AG09319 (cell line): ENCODE data around the gene BICD2.

Experiments used
- DNase-seq: peaks from one replicate; pipeline ENCODE4 v3.0.0-alpha.2; 2010; ENCODE audit warnings: low read depth; ENCODE audit errors: extremely low read depth
- TF ChIP-seq, protein P1 (sequence below): IDR thresholded peaks from 2 replicates; pipeline ENCODE4 v1.5.1; 2011; ENCODE audit warnings: low read depth, mild to moderate bottlenecking, inconsistent platforms, low read length, moderate library complexity

Gene BICD2

DNA sequence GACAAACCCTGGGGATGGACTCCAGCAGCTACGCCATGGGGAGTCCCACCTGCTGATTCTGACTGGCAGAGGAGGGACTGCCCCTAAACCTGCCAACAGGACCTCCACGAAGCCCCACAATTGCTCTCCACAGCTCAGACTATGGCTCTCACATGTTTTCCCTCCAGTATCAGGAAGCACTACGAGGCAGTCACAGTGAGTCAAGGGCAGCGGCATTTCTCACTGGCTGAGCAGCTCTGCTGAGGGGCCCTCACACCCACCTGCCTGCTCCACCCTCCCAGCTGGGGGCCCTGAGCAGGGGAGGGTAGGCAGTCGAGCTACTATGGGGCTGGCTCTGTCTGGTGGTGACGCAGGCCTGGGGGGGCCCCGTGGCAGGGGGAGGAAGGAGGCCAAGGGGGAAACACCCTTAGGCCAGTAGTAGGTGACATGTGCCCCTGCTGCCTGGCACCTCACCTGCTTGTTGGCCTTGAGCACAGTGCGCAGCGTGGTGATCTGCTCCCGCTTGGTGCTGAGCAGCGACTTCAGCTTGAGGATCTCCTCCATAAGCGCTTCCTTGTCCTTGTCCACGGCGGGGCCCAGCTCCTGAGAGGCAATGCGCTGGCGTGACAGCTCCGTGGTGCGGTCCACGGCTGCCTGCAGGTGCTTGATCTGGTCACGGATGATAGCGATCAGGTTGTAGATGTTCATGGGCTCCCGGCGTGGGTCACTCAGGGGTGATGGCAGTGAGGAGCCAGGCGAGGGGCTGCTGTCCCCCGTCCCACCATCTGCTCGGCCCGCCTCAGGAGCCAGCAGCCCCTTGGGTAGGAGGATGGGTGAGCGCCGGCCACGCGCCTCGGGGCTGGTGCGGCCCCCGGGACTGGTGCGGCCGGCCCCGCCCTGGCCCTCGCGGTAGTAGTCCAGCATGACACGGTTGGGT is 46.3 kb downstream of the BICD2 start:
- TF ChIP-seq, protein P1, sequence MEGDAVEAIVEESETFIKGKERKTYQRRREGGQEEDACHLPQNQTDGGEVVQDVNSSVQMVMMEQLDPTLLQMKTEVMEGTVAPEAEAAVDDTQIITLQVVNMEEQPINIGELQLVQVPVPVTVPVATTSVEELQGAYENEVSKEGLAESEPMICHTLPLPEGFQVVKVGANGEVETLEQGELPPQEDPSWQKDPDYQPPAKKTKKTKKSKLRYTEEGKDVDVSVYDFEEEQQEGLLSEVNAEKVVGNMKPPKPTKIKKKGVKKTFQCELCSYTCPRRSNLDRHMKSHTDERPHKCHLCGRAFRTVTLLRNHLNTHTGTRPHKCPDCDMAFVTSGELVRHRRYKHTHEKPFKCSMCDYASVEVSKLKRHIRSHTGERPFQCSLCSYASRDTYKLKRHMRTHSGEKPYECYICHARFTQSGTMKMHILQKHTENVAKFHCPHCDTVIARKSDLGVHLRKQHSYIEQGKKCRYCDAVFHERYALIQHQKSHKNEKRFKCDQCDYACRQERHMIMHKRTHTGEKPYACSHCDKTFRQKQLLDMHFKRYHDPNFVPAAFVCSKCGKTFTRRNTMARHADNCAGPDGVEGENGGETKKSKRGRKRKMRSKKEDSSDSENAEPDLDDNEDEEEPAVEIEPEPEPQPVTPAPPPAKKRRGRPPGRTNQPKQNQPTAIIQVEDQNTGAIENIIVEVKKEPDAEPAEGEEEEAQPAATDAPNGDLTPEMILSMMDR, result no peak
- no peak for DNase-seq

DNA sequence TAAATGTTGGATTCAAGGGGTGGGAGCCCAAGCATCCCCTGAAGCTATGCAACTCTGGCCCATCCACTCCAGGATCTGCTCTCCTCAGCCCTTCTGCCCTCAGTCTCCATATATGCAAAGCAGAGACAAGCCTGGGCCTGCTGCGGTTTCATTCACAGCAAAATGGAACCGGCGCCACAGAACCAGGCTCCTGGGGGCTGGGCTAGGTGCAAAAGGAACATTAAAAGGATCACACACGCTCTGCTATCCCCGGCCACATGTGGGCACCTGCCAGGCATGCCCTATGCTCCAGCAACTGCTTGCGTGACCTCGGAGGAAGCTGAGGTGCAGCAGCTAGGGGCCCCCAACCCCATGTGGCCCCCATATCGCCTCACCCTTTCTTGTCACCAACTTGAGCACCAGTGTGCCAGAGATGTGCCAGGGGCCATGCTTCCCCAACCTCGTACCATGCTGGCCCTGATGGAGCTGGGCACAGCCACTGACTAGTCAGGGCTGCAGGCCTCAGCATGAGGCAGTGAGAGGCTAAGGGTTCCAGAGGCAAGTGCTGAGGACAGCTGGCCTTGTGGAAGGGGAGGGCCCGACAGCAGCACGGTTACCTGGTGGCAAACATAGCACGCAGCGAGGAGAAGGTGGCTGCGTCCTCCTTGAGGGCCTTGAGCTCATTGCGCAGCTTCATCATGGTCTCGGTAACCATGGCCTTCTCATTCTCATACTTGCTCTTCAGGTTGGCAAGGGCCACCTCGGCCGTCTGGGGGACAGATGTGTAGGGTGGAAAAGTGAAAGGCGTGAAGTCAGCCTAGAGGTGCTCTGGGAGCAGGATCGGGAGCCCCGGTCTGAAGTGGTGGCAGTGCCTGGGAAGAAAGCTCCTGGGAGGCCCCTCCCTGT is 47.2 kb downstream of the BICD2 start:
- TF ChIP-seq, protein P1, result no peak
- DNase-seq, result no peak

DNA sequence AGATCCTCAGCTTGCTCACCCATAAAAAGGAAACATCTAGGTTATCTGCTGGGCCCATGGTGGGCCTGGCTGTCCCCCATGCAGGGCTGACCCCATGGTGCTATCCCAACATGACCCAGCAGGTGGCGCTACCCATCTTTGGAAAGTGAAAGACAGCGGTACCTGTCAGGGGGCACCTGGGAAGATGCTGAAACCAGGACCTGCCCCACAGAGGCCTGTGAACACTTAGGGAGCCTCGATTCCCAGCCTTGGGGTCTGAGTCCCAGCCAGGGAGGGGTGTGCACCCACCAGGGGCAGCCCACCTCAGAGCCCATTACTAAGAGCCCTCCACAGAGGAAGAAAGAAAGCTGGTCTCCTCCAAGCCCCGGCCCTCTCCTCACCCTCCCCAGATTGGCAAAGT is 48.1 kb downstream of the BICD2 start:
- TF ChIP-seq, protein P1, result peak; percentile 94
- no peak for DNase-seq

DNA sequence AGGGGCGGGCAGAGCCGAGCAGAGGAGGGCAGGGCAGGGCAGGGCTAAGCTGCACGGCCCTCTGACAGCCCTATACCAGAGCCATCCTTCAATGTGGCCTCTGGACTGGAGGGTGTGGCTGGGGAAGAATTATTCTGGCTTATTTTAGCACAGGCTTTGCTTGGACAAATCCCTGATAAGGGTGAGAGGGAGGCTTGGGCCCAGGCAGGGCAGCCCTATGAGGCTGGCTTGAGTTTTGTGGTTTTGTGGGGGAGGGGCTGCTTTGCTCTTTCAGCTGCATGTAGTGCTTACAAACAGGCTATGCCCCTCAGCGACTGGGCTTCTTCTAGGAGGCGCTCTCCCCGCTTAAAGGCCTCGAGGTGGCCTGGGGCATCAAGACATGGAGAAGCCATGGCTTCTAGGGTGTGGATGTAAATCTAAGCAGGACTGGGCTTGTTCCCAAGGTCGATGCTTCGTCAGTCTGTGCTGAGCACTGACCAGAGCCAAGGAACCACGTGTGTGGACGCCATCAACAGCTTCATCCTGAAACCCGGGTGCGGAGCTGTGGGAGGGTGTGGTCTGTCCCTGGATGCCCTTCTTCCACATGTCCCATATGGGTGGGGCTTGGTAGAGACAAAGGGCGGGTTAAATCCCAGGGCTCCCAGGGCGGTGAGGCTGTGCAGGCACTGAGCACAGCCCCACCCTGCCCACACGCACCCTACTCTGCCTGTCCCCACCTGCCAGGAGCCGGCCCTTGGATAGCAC is 49.0 kb downstream of the BICD2 start:
- TF ChIP-seq, protein P1, result no peak
- peak; percentile 20 for DNase-seq

DNA sequence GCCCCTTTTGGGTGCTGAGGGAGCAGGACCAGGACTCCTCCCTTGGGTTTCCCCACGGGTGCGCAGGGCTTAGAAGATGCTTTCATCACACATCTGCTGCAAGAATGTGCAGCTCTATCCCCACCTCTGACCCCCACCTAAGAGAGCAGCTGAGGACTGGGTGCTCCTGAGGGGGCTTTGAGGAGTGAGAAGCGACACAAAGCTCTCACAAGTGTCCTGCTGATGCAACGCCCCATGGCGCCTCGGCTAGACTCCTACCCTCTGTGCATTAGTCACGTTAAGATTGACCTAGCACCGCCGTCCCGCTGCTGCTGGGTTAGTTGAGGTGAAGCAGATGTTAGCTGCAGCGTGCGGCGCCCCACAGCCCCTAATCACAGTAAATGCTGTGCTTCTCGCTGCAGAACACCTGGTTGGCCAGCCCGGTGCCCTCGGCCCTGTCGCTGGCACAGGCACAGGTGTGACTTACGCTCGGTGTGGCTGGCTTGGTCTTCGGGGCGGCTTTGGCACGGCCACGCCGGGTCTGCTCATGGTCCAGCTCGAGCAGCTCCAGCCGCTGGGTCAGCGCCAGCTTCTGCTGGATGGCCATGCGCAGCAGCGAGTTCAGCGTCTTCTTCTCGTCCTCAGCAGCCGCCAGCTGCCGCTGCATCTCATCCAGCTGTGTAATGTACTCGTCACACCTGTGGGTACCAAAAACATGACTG is 49.7 kb downstream of the BICD2 start:
- TF ChIP-seq, protein P1, result no peak
- DNase-seq, result no peak

DNA sequence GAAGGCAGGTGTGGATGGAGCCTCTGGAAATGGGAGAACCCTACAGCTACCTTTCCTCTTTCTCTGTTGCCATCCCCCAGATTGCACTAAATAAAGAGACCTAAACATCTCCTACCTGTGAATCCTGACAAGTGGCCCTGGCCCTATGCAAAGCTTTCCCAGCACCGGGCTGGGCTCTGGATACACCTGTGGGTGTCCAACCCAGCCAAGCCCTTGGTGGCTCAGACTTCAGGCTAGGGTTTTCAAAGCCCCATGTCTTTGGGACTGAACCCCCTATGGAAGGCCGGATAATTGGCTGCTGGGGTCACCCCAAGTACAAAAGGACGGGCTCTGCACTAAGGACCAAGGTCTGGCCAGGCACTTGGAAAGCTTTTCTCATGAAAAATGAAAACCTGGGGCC is 50.6 kb downstream of the BICD2 start:
- no peak for DNase-seq
- TF ChIP-seq, protein P1, result no peak
